BLaER1 treated with 17β-estradiol and CSF1 and Interleukin-3, amounts not matched to agents 10 nM and 100 nM (cell line): ENCODE measurements around the gene ERC2.
"Not testable (repeated sequence)": the region's sequence is repeated elsewhere in the genome, so short reads cannot be mapped to it uniquely, and the experiment has no call there.

Experiments used
- H3K27ac ChIP-seq, 11 experiments: shearing (Covaris generic); formaldehyde crosslinking; 2 replicates each; pipeline ENCODE4 v1.8.1; 2022
- H3K27me3 ChIP-seq, 11 experiments: shearing (Covaris generic); formaldehyde crosslinking; 2 replicates each; pipeline ENCODE4 v1.8.1; 2022
- H3K36me3 ChIP-seq, 11 experiments: shearing (Covaris generic); formaldehyde crosslinking; 2 replicates each; pipeline ENCODE4 v1.8.1; 2022
- H3K4me1 ChIP-seq, 10 experiments: shearing (Covaris generic); formaldehyde crosslinking; 2 replicates each; pipeline ENCODE4 v1.8.1; 2022
- H3K4me2 ChIP-seq, 11 experiments: shearing (Covaris generic); formaldehyde crosslinking; 2 replicates each; pipeline ENCODE4 v1.8.1; 2022
- H3K4me3 ChIP-seq, 10 experiments: shearing (Covaris generic); formaldehyde crosslinking; 2 replicates each; pipeline ENCODE4 v1.8.1; 2022
- H3K9ac ChIP-seq, 11 experiments: shearing (Covaris generic); formaldehyde crosslinking; 2 replicates each; pipeline ENCODE4 v1.8.1; 2022
- H3K9me3 ChIP-seq, 11 experiments: shearing (Covaris generic); formaldehyde crosslinking; replicated peaks in 1 of 11; 2 replicates each; pipeline ENCODE4 v1.8.1; 2022
- H4K20me1 ChIP-seq, 11 experiments: shearing (Covaris generic); formaldehyde crosslinking; 2 replicates each; pipeline ENCODE4 v1.8.1; 2022
- Cebpa-rat ChIP-seq, 11 experiments: shearing (Covaris generic); IDR thresholded peaks; 2 replicates each; pipeline ENCODE4 v1.8.1; 2022

ERC2 gene

GRCh38 chr3:56087451-56088053 lies 380.7 kb downstream of the ERC2 start:
- Histone ChIP-seq H3K27me3 (no peaks in the 10 kb centered on the region), H3K27ac (no peak overlapping the region), H3K4me3 (no peak overlapping the region), H3K4me2 (peak overlapping the region in 3 of 11 experiments; percentile 10 to 31 (median 20); a peak in 3 of 22 replicates), H4K20me1 (no peaks in the 10 kb centered on the region), H3K4me1 (peaks cover 0 to 21% (median 3%) of the 10 kb centered on the region in 10 experiments; a peak in 7 of 20 replicates), H3K9ac (no peak overlapping the region), H3K9me3 (peaks cover 0 to 5% (median 0%) of the 10 kb centered on the region in 11 experiments; a peak in 1 of 22 replicates), H3K36me3 (no peaks in the 10 kb centered on the region)
- TF ChIP-seq Cebpa-rat (IDR thresholded peaks at IDR 0.05): no peak

DNA sequence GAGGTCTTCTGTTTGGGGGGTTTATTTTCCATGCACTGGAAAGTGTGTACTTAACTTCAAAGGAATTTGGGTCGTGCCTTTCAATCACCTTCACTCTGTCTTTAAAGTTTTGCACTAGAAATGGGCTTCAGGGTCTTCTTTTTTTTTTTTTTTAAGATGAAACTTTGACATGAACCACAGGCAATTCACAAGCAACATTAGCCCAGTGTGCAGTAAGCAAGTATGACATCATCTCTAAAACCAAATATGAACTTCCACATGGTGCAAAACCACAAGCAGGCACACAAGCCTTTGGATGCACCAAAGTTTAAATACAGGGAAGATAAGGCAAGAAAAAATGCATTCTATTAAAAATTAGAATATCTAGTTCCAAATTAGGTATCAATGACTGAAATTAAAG lies 381.9 kb downstream of the ERC2 start:
- Histone ChIP-seq H3K27me3 (no peaks in the 10 kb centered on the region), H3K27ac (no peak overlapping the region), H3K4me3 (no peak overlapping the region), H4K20me1 (no peaks in the 10 kb centered on the region), H3K4me2 (peak overlapping the region in 1 of 11 experiments; percentile 17; a peak in 3 of 22 replicates), H3K9ac (no peak overlapping the region), H3K36me3 (no peaks in the 10 kb centered on the region), H3K4me1 (peaks cover 0 to 21% (median 3%) of the 10 kb centered on the region in 10 experiments; a peak in 7 of 20 replicates), H3K9me3 (peaks cover 0 to 5% (median 0%) of the 10 kb centered on the region in 11 experiments; a peak in 1 of 22 replicates)
- TF ChIP-seq Cebpa-rat (IDR thresholded peaks at IDR 0.05): no peak

DNA sequence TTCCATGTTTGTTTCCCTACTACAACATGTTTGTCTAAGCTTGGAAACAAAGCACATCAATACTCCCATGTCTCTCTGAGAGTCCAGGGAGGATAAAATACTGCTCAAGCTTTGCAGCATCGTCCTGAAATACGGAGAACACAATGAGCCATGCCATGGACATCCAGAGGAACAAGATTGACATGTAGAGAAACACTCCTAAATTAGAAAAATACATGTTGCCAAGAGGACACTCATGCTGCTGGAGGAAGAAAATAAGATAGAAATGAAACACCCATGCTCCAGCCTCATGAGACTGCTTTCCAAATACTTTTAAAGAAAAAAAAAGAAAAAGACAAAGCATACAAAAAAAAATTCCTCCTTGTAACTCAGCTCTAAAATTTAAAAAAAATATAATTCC lies 387.0 kb downstream of the ERC2 start:
- TF ChIP-seq Cebpa-rat (IDR thresholded peaks at IDR 0.05): no peak
- no peaks in the 10 kb centered on the region for H3K9me3 ChIP-seq
- H3K27ac ChIP-seq: no peak overlapping the region
- no peaks in the 10 kb centered on the region for H4K20me1 ChIP-seq
- peaks cover 0 to 3% (median 0%) of the 10 kb centered on the region in 10 experiments; a peak in 2 of 20 replicates for H3K4me1 ChIP-seq
- H3K4me3 ChIP-seq: no peak overlapping the region
- H3K36me3 ChIP-seq: no peaks in the 10 kb centered on the region
- no peaks in the 10 kb centered on the region for H3K27me3 ChIP-seq
- no peak overlapping the region for H3K9ac ChIP-seq
- H3K4me2 ChIP-seq: no peak overlapping the region

GRCh38 chr3:56076746-56077145 lies 391.5 kb downstream of the ERC2 start:
- no peaks in the 10 kb centered on the region for H3K4me1 ChIP-seq
- no peaks in the 10 kb centered on the region for H3K9me3 ChIP-seq
- H3K4me3 ChIP-seq: no peak overlapping the region
- TF ChIP-seq Cebpa-rat (IDR thresholded peaks at IDR 0.05): peak in 2 of 11 experiments; percentile 26 to 47; a peak in 2 of 22 replicates
- H3K9ac ChIP-seq: no peak overlapping the region
- H3K27me3 ChIP-seq: no peaks in the 10 kb centered on the region
- no peaks in the 10 kb centered on the region for H4K20me1 ChIP-seq
- no peaks in the 10 kb centered on the region for H3K36me3 ChIP-seq
- no peak overlapping the region for H3K27ac ChIP-seq
- H3K4me2 ChIP-seq: no peak overlapping the region

- Histone ChIP-seq H3K9me3 (no peaks in the 10 kb centered on the region), H4K20me1 (no peaks in the 10 kb centered on the region), H3K4me2 (no peak overlapping the region), H3K4me3 (no peak overlapping the region), H3K36me3 (no peaks in the 10 kb centered on the region), H3K27me3 (no peaks in the 10 kb centered on the region), H3K9ac (no peak overlapping the region), H3K4me1 (no peaks in the 10 kb centered on the region), H3K27ac (no peak overlapping the region)
- TF ChIP-seq Cebpa-rat (IDR thresholded peaks at IDR 0.05): no peak
Measured at GRCh38 chr3:56075089-56075488, 393.2 kb downstream of the ERC2 start.

GRCh38 chr3:56069766-56070165 lies 398.5 kb downstream of the ERC2 start:
- Histone ChIP-seq H3K4me2 (no peak overlapping the region), H3K9me3 (peaks cover 0 to 17% (median 7%) of the 10 kb centered on the region in 11 experiments; a peak in 5 of 22 replicates), H3K9ac (no peak overlapping the region), H3K4me1 (peaks cover 0 to under 1% (median 0%) of the 10 kb centered on the region in 10 experiments; a peak in 1 of 20 replicates), H4K20me1 (no peaks in the 10 kb centered on the region), H3K4me3 (no peak overlapping the region), H3K27ac (no peak overlapping the region), H3K27me3 (no peaks in the 10 kb centered on the region), H3K36me3 (no peaks in the 10 kb centered on the region)
- no peak for TF ChIP-seq Cebpa-rat (IDR thresholded peaks at IDR 0.05)

GRCh38 chr3:56066405-56066804 lies 401.9 kb downstream of the ERC2 start:
- H3K4me1 ChIP-seq, H3K4me2 ChIP-seq, H3K36me3 ChIP-seq, H3K4me3 ChIP-seq, H3K27me3 ChIP-seq, H3K27ac ChIP-seq, H4K20me1 ChIP-seq, H3K9ac ChIP-seq: not testable (repeated sequence)
- H3K9me3 ChIP-seq: peaks cover 0 to 17% (median 7%) of the 10 kb centered on the region in 11 experiments; a peak in 5 of 22 replicates

DNA sequence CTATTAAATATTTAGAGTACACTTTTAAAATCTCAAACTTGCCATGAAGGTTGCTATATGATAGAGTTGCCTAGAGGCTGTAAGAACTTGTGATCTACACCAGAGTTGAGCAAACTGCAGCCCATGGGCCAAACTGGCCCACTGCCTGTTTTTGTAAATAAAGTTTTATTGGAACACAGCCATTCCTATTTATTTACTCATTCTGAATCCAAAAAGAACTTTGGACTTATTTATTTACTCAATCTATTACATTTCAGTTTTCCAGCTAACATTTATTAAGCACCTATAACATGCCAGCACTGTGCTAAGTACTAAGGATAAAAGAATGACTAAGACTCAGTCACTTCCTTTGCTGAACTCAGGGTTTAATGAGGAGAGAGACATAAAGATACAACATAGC lies 403.6 kb downstream of the ERC2 start:
- no peak overlapping the region for H3K9ac ChIP-seq
- H3K36me3 ChIP-seq: no peaks in the 10 kb centered on the region
- H3K4me1 ChIP-seq: peaks cover 0 to 8% (median 0%) of the 10 kb centered on the region in 10 experiments; a peak in 1 of 20 replicates
- no peaks in the 10 kb centered on the region for H3K27me3 ChIP-seq
- no peak overlapping the region for H3K27ac ChIP-seq
- no peak for TF ChIP-seq Cebpa-rat (IDR thresholded peaks at IDR 0.05)
- no peaks in the 10 kb centered on the region for H4K20me1 ChIP-seq
- no peak overlapping the region for H3K4me3 ChIP-seq
- H3K9me3 ChIP-seq: peaks cover 0 to 17% (median 7%) of the 10 kb centered on the region in 11 experiments; a peak in 5 of 22 replicates
- peak overlapping the region in 1 of 11 experiments; percentile 17; a peak in 2 of 22 replicates for H3K4me2 ChIP-seq

DNA sequence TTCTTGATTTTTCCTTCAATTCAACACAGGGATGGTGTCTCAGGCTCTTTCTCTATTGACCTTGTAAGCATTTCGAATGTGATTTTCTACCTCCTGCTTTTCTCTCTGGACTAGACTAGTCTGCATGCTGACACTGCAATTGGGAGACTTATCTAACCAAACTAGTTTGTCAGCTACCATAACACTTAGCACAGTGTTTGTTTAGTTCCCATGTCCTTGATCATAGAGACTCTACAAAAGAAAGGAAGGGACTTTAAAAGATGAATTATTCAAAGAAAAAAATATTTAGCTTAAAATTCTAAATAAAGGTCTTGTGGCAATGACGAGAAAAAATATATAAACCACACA lies 407.0 kb downstream of the ERC2 start:
- Histone ChIP-seq H3K27ac (no peak overlapping the region), H3K27me3 (no peaks in the 10 kb centered on the region), H3K9me3 (peaks cover 0 to 9% (median 5%) of the 10 kb centered on the region in 11 experiments; a peak in 4 of 22 replicates), H3K4me1 (peaks cover 0 to 8% (median 0%) of the 10 kb centered on the region in 10 experiments; a peak in 1 of 20 replicates), H3K9ac (no peak overlapping the region), H3K36me3 (no peaks in the 10 kb centered on the region), H4K20me1 (no peaks in the 10 kb centered on the region), H3K4me3 (no peak overlapping the region), H3K4me2 (no peak overlapping the region)
- no peak for TF ChIP-seq Cebpa-rat (IDR thresholded peaks at IDR 0.05)
